Measurements from ENCODE around the gene ULBP2. TPM values are rescaled to one million over a fixed set of nuclear protein-coding genes. Genes with fewer than 3 reads are reported as not detected.

The ULBP2 gene
- polyA plus RNA-seq, 1 donor, result 0.09 TPM

Other genes starting within 250 kb of the ULBP2 start
- 24.4 TPM for gene LATS1, start 223.9 kb upstream of the ULBP2 start, polyA plus RNA-seq
- 27.2 TPM for gene NUP43, start 195.5 kb upstream of the ULBP2 start, polyA plus RNA-seq
- gene PCMT1, start 192.3 kb upstream of the ULBP2 start, polyA plus RNA-seq, result 78.3 TPM
- 28.8 TPM for gene LRP11, start 77.7 kb upstream of the ULBP2 start, polyA plus RNA-seq
- gene RAET1E, start 43.9 kb upstream of the ULBP2 start, polyA plus RNA-seq, result 0.61 TPM
- 0.28 TPM for gene RAET1G, start 18.9 kb upstream of the ULBP2 start, polyA plus RNA-seq
- 0.03 TPM for gene ULBP1, start 21.9 kb downstream of the ULBP2 start, polyA plus RNA-seq
- not detected for gene RAET1L, start 83.5 kb downstream of the ULBP2 start, polyA plus RNA-seq
- gene ULBP3, start 127.1 kb downstream of the ULBP2 start, polyA plus RNA-seq, result 1.8 TPM
- gene PPP1R14C, start 201.0 kb downstream of the ULBP2 start, polyA plus RNA-seq, result 2.9 TPM